Stomach (tissue), 9 donors: ENCODE results near the gene CCDC69. TPM values are rescaled to one million over a fixed set of nuclear protein-coding genes. Genes with fewer than 3 reads are reported as not detected.

ENCODE experiments used
- DNase-seq, 2 donors: peaks; one replicate each; pipeline versions ENCODE4 v3.0.0 to v3.0.0-alpha.2; 2013 to 2019
- H3K27ac ChIP-seq, 5 donors: fragments of 200-600 bp in 4 of 5; sonication (generic) in 4 of 5; one replicate each; pipeline ENCODE4 v1.5.1; 2013 to 2019; ENCODE audit warnings: mild to moderate bottlenecking in 1 of 5, moderate library complexity in 1 of 5
- H3K27me3 ChIP-seq, 3 donors: fragments of 200-600 bp; sonication (generic); one replicate each; pipeline ENCODE4 v1.5.1; 2017 to 2019; ENCODE audit warnings: mixed run types in 1 of 3
- H3K36me3 ChIP-seq, 4 donors: fragments of 200-600 bp; sonication (generic); 1 replicate in 3 of 4; 2 replicates in 1 of 4; pipeline ENCODE4 v1.5.1; 2016 to 2019
- H3K4me1 ChIP-seq, 4 donors: fragments of 200-600 bp; sonication (generic); one replicate each; pipeline ENCODE4 v1.5.1; 2016 to 2019
- H3K4me3 ChIP-seq, 4 donors: fragments of 200-600 bp; sonication (generic) in 3 of 4; one replicate each; pipeline ENCODE4 v1.5.1; 2016 to 2019; ENCODE audit warnings: mild to moderate bottlenecking in 1 of 4
- H3K9me3 ChIP-seq, 4 donors: fragments of 200-600 bp; sonication (generic); one replicate each; pipeline ENCODE4 v1.5.1; 2016 to 2019
- CTCF ChIP-seq, 7 experiments: fragments of 450-650 bp in 4 of 7; fragments of 200-600 bp in 3 of 7; sonication (generic) in 3 of 7; IDR thresholded peaks; one replicate each; pipeline ENCODE4 v1.5.1; 2016 to 2019; ENCODE audit warnings: antibody characterized with exemption in 7 of 7, control low read depth in 2 of 7, mild to moderate bottlenecking in 1 of 7
- EP300 ChIP-seq: sonication (generic); formaldehyde crosslinking; IDR thresholded peaks from one replicate; pipeline ENCODE4 v1.6.1; 2017; ENCODE audit warnings: antibody characterized with exemption
- POLR2A ChIP-seq, 4 donors: fragments of 450-650 bp; IDR thresholded peaks; one replicate each; pipeline ENCODE4 v1.6.1; 2016; ENCODE audit warnings: antibody characterized with exemption in 4 of 4, control low read depth in 2 of 4, mild to moderate bottlenecking in 1 of 4, moderate library complexity in 1 of 4
- POLR2AphosphoS5 ChIP-seq, 3 donors: sonication (generic); formaldehyde crosslinking; IDR thresholded peaks; one replicate each; pipeline ENCODE4 v1.6.1; 2016; ENCODE audit warnings: antibody characterized with exemption in 3 of 3
- WGBS, 5 donors: extraction: QIAGEN DNeasy Blood & Tissue Kit in 3 of 5; methylation state at CpG; one replicate each; pipeline versions ENCODE4 v1.1.5 to v1.1.7; 2013 to 2018; 5-methylcytosine and 5-hydroxymethylcytosine counted together
- intact Hi-C: fragments of 100-400 bp; cut with DNase I; formaldehyde crosslinking; loops from one replicate; pipeline ENCODE4 v1.15.1; 2023; ENCODE audit warnings: low total_unique reads
- polyA plus RNA-seq, 3 donors: library from polyadenylated mRNA; stranded (reverse); fragments of 200-250 nt; gene quantifications; one replicate each; pipeline ENCODE4 v1.2.3, GENCODE V29; 2013
- total RNA-seq, 5 donors: library from RNA; depleted of rRNA; stranded (reverse); fragments of >200 nt; gene quantifications; one replicate each; pipeline versions ENCODE4 v1.1.0 to v1.2.3, GENCODE V29; 2014 to 2016
- donor health status: healthy with polysubstance abuse.
- donor health status: Bipolar disorder and iron deficiency.
- donor health status: healthy.

Gene CCDC69
- total and polyA plus RNA-seq, 8 donors = 5.5 to 173 (median 31.0) TPM

- TF ChIP-seq EP300 (no peak), POLR2A (IDR thresholded peaks at IDR 0.05) (no peak), CTCF (IDR thresholded peaks at IDR 0.05) (no peak), POLR2AphosphoS5 (IDR thresholded peaks at IDR 0.05) (no peak)
- Histone ChIP-seq H3K36me3 (no peaks in the 10 kb centered on the region), H3K27ac (no peak overlapping the region), H3K4me1 (peaks cover 7 to 14% (median 10%) of the 10 kb centered on the region in 4 donors), H3K27me3 (no peaks in the 10 kb centered on the region), H3K4me3 (no peak overlapping the region), H3K9me3 (no peaks in the 10 kb centered on the region)
- no peak for DNase-seq
- intact Hi-C loops = no loop called here
- 72 to 87% (median 79%) methylated on average over 2 of the region's 2 CpGs for WGBS, 5 donors
Observed at GRCh38 chr5:151228986-151229385, 5.1 kb upstream of the CCDC69 start.

GRCh38 chr5:151227918-151228447 is 4.1 kb upstream of the CCDC69 start:
- Histone ChIP-seq H3K4me3 (no peak overlapping the region), H3K36me3 (no peaks in the 10 kb centered on the region), H3K27ac (no peak overlapping the region), H3K4me1 (peaks cover 7 to 15% (median 13%) of the 10 kb centered on the region in 4 donors), H3K27me3 (no peaks in the 10 kb centered on the region), H3K9me3 (no peaks in the 10 kb centered on the region)
- WGBS, 5 donors = 66 to 87% (median 74%) methylated on average over 5 to 6 of the region's 6 CpGs
- intact Hi-C loops = no loop called here
- no peak for DNase-seq
- TF ChIP-seq POLR2A (IDR thresholded peaks at IDR 0.05) = no peak

GRCh38 chr5:151225475-151225874 is 1.6 kb upstream of the CCDC69 start:
- no peak for DNase-seq
- no peaks in the 10 kb centered on the region for H3K9me3 ChIP-seq
- intact Hi-C loops = no loop called here
- H3K36me3 ChIP-seq = no peaks in the 10 kb centered on the region
- no peaks in the 10 kb centered on the region for H3K27me3 ChIP-seq
- peaks cover 18 to 39% (median 36%) of the 10 kb centered on the region in 4 donors for H3K4me1 ChIP-seq
- no peak overlapping the region for H3K27ac ChIP-seq
- WGBS, 5 donors = 77 to 83% (median 82%) methylated on average over 5 of the region's 5 CpGs
- TF ChIP-seq POLR2AphosphoS5 (IDR thresholded peaks at IDR 0.05) (no peak), POLR2A (IDR thresholded peaks at IDR 0.05) (no peak), EP300 (no peak), CTCF (IDR thresholded peaks at IDR 0.05) (no peak)
- no peak overlapping the region for H3K4me3 ChIP-seq

GRCh38 chr5:151225071-151225470 is 1.2 kb upstream of the CCDC69 start:
- H3K4me3 ChIP-seq = no peak overlapping the region
- peaks cover 20 to 43% (median 39%) of the 10 kb centered on the region in 4 donors for H3K4me1 ChIP-seq
- DNase-seq = no peak
- no peak for TF ChIP-seq CTCF (IDR thresholded peaks at IDR 0.05)
- TF ChIP-seq POLR2A (IDR thresholded peaks at IDR 0.05) = no peak
- TF ChIP-seq POLR2AphosphoS5 (IDR thresholded peaks at IDR 0.05) = no peak
- TF ChIP-seq EP300 = no peak
- intact Hi-C loops = no loop called here
- no peaks in the 10 kb centered on the region for H3K27me3 ChIP-seq
- H3K9me3 ChIP-seq = no peaks in the 10 kb centered on the region
- WGBS, 5 donors = 94 to 99% (median 96%) methylated on average over 4 of the region's 4 CpGs
- H3K36me3 ChIP-seq = no peaks in the 10 kb centered on the region
- no peak overlapping the region for H3K27ac ChIP-seq

GRCh38 chr5:151224372-151224771 is 480 bp upstream of the CCDC69 start:
- H3K27me3 ChIP-seq = no peaks in the 10 kb centered on the region
- no peak for DNase-seq
- intact Hi-C loops = no loop called here
- TF ChIP-seq EP300 = no peak
- no peak for TF ChIP-seq POLR2AphosphoS5 (IDR thresholded peaks at IDR 0.05)
- TF ChIP-seq CTCF (IDR thresholded peaks at IDR 0.05) = no peak
- TF ChIP-seq POLR2A (IDR thresholded peaks at IDR 0.05) = no peak
- 74 to 89% (median 85%) methylated on average over 6 of the region's 6 CpGs for WGBS, 5 donors
- peaks cover 20 to 48% (median 39%) of the 10 kb centered on the region in 4 donors for H3K4me1 ChIP-seq
- no peaks in the 10 kb centered on the region for H3K9me3 ChIP-seq
- no peaks in the 10 kb centered on the region for H3K36me3 ChIP-seq
- H3K27ac ChIP-seq = peak overlapping the region in 4 of 5 donors; percentile 80 to 94 (median 90)
- peak overlapping the region; percentile 73 to 95 (median 82) for H3K4me3 ChIP-seq
